Stimulated activated CD4-positive, alpha-beta T cell treated with anti-CD3 and anti-CD28 coated beads, Interleukin-1b, Interleukin-23, amount 100 ng/mL, for 1 hour (primary cell): ENCODE data around the gene LCN15.
"Not testable (repeated sequence)": the region's sequence is repeated elsewhere in the genome, so short reads cannot be mapped to it uniquely, and the experiment has no call there.

Source experiments
- DNase-seq, 2 donors: peaks; one replicate each; pipeline ENCODE4 v3.0.0-alpha.2; 2020; ENCODE audit warnings: low read depth in 2 of 2

Gene LCN15

DNA sequence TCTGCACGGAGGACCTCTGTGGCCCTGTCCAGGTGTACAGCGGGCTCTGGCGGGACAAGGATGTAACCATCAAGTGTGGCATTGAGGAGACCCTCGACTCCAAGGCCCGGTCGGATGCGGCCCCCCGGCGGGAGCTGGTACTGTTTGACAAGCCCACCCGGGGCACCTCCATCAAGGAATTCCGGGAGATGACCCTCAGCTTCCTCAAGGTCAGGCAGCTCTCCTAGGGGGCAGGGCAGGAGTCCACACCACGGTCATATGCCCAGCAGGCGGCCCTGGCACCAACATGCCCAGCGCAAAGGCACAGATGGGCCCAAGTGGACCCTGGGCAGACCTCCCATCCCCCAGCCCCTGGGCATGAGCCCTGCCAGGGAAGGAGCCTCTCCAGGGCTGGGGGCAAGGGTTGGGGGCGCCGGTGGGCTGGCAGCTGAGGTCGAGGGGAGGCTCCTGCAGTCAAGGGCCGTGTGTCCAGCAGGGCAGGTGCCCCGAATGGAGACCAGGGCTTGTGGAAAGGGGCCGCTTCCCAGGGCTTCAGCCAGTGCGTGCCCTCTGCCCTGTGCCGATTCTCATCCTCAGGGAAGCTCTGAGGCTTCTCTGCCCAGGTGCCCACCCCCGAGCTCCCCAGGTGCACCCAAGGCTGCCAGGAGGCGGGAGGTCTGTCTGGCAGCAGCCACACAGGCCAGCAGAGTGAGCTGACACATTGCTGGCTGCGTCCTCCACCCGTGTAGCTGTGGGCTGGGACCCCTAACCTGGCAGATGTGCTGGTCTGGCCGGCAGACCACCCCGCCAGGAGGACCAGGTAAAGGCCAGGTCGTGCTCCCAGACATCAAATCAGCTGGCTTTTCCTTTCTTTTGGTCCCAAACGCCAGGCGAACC lies 42.0 kb downstream of the LCN15 start:
- DNase-seq: no peak

DNA sequence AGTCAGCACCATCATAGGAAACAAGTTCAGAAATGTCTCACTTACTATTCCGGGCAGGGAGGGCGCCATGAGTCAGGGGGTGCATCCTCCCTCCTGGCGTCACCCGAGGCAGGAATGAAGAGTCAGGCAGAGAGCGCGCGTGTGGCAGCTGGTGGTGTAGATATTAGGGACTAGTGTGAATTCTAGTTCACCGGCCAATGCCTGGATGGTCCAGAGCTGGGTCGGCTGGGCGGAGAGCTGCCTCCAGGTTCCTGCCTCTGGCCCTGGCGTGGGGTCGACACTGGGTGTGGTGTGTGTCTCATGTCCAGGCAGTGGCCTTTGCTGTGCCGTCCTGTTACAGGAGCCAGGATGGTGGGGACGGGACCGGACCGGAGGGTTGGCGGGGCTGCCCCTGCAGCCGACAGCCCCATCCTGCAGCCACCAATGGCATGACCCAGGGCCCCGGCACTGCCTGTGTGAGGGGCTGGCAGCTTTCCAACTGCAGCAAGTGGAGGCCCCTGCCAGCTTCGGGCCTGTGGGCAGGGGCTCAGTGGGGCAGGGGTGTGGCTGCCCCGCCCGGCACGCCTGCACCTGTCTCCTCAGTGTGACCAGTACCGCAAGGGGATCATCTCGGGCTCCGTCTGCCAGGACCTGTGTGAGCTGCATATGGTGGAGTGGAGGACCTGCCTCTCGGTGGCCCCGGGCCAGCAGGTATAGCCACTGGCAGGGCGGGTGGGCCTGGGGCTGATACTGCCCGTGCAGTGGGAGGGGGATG lies 42.8 kb downstream of the LCN15 start:
- no peak for DNase-seq

DNA sequence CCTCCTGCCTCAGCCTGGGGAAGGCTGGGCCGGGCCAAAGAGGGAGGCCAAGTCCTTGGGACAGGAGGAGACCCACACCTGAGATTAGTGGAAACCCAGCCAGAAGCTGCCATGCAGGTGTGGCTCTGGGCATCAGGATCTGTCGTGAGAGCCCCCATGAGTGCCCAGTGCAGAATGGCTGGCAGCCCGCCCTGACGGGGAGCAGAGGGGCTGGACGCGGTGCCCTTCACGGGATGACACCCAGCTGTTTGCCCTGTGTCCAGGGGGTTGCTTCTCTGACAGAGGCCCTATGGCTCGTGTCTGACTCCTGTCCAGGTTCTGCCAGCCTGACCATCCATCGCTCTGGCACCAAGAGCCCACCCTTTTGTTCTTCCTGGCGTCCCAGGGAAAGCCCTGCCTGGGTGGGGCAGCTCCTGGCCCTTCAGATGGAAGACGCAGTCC lies 43.4 kb downstream of the LCN15 start:
- no peak for DNase-seq

DNA sequence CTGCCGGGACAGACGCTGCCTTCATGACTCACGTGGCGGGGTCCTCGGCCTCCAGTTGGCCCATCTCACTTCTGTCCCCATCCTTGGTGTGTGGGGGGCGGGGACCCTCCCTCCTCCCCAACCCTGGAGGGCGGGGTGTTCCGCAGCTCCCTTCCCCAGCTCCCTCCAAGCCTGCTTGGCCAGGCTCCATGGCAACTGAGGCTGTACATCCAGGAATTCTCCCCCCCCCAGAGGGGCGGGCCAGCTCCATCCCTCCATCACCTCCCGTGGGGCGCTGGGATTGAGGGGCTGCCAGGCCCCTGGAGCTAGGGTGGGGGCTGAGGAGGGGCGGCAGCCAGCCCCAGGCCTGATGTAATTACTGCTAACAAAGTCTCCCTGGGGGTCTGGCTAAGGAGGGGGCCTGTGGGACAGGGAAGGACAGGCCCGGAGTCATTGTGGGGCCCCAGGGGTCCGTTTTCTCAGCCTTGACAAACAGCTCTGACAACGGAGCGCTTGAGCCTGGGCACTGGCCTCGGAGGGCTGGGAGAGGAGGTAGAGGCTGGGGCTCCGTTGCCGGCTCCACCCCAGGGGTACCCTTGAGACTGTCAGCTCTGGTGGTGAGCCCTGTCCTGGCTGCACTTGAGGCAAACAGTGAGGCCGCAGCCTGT lies 43.9 kb downstream of the LCN15 start:
- DNase-seq: no peak

DNA sequence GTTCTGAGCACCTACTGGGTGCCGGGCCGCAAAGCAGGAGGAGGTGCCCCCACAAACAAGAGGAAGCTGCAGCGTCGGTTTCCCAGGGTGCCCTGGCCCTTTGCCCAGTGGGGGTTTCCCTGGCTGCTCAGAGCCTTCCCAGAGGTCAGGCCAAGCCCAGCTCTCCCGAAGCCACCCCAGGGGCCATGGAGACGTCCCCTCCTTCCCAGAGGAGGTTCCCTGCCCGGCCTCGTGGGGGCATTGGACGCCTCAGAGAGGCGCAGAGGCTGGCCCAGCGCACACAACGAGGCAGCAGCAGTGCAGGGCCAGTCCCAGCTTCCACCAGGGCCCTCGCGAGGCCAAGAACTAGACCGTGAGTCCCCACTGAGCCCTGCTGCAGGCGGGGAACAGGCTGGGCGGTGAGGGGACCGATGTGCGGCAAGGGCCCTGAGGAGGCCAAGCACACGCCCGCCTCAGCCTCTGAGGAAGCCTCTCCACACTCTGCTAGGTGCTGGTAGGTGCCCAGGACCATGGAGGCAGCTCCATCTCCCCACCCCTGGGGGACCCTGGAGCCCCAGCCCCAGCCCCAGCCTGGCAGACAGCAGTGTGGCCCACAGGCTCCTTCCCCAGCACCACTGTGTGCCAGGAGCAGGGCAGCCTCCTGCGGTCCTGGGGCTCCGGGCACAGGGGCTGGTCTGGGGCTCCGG lies 45.0 kb downstream of the LCN15 start:
- no peak for DNase-seq

DNA sequence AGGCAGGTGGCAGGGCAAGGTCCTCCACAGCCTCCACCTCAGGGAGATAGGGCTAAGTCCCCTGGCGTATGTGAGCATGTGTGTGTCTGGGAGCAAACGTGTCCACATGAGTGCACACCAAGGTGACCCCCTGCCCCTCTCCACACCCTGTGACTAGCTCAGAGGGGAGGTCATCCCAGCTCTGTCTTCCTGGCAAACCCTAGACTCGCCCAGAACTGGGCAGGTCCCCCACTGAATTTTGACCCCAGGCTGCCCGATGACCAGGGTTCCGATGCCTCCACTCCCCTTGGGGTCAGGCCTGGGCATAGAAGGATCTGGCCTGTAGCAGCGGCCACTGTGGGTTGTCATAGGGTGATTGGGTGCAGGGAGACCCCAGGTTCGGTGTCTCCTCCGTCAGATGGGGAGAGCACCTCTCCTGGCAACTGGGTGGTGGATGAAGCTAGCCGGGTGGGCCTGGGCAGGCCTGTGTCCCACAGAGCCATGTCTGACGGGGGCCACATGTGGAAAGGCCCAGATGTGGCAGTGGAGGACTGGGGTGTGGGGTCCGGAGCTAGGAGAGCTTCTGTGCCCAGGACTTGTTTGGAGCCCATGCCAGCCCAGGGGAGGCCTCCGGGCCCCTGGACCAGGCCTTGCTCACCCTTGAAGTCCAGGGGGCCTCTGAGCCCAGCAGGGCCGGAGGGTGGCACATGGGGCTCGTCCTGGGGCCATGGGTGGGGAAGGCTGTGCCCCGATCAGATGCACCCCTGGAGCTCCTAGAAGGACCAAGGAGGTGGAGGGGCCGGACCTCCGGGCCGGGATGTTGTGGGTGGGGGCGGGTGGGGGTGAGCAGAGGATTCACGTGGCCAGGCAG lies 45.7 kb downstream of the LCN15 start:
- DNase-seq: no peak

DNA sequence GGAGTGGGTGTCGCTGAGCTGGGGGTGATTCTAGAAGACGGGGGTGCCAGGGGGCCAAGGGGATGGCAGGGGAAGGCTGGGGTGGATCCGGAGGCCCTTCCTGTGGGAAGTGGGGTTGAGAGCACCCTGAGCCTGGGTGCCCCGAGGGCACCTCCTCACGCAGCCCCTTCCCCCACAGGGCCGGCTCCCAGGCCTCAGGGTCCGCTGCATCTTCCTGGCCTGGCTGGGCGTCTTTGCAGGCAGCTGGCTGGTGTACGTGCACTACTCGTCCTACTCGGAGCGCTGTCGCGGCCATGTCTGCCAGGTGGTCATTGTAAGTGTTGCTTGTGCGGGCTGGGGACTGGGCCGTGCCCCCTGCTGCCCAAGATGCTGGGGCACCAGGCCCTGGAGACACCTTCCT lies 46.9 kb downstream of the LCN15 start:
- no peak for DNase-seq

DNA sequence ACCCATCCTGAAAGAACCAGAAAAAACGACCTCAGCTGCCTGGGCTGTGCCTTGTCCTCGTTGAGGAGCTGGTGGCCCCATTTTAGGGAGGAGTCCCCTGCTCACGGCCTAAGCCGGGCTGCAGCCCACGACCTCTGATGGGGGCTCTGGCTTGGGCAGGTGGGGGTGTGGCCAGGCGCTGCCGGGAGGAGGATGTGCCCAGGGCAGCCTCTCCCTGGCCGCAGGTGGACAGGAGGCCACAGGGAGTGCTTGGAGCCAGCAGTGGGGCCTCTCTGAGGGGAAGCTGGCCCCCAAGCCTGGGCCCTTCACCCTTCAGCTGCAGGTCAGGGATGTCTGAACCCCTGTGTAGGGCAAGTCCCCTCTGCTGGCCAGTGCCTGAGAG lies 49.4 kb downstream of the LCN15 start:
- DNase-seq: no peak

DNA sequence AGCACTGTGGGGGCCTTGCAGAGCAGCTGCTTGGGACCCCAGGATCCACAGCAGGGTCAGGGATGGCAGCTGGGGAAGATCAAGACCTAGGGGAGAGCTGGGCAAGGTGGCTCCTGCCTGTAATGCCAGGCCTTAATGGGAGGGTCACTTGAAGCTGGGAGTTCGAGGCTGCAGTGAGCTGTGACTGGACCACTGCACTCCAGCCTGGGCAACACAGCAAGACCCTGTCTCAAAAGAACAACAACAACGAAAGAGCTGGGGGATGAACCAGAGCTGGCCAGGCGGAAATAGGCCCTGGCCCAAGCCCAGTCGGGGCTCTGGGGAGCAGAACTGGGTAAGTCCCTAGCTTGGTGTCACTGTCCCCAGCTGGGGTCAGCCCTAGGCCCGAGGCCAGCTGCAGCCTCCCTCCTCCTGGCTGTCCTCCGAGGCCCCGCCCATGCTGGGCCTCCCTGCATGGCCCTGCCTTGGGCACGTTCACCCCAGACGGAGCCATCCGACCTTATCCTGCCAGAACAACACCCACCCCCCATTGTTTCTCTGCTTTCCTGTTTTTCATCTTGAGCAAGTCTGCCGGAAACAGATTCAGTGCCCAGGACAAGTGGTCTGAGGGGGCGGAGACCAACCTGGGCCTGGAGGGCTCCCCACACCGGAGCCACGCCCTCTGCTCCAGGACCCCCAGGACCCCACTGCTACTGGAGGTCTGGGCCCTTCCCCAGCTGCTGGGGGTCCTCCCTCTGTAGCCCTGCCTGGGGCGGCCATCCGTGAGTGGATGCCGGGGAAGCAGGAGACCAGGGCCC lies 50.0 kb downstream of the LCN15 start:
- DNase-seq: no peak

DNA sequence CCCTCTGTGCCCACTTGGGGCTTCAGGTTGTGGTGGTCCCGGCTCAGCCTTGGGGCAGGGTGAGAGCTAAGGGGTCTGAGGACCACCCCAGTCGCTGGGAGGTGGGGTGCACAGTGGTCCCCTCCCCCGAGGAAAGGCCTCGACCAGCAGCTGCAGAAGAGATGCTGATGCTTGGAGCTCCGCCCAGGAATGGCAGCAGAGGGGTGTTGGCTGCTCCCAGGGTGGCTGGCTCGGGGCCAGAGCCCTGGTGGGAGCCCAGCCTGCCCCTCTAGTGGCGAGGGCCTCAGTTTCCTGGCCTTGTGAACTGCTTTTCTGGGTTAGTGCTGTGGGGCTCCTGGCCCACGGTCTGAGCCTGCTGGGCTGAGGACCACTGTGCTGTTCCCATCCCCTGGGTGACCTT lies 50.8 kb downstream of the LCN15 start:
- no peak for DNase-seq

DNA sequence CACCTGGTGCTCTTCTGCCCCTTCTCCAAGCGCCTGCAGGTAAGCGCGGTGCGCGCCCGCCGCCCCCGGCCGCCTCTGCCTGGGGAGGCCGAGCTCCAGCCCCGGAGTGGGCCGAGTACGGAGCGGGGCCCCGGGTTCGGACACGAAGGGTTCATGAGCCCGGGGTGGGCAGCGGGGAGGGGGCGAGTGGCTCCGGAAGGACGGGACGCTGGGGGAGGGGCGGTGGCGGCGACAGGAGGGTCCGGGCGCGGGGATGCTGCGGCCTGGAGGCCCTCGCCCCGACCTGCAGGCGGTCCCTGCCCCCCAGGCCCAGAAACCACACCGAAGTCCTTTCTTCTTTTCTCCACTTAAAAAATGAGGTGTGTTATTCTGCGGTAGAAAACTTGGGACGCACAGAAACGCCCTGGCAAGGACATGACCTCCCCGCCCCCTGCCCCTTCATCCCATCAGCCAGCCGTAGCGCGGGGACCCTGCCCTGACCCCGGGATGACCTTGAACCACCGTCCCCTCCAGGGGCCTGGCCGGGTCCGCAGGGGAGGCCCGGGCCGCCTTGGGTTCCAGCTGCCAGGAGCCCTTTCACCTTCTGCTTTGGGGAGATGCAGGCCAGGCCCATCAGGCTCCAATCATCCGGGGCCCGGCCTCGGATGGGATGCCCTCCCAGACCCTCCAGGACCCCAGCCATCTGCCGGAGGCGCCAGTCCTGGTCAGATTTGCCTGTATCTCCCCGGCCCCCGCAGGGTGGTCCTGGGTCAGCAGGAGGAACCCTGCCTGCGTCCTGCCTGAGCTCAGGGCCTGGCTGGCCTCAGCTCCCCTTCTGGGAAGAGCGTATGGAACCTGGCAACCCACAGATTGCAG lies 51.4 kb downstream of the LCN15 start:
- DNase-seq: no peak

DNA sequence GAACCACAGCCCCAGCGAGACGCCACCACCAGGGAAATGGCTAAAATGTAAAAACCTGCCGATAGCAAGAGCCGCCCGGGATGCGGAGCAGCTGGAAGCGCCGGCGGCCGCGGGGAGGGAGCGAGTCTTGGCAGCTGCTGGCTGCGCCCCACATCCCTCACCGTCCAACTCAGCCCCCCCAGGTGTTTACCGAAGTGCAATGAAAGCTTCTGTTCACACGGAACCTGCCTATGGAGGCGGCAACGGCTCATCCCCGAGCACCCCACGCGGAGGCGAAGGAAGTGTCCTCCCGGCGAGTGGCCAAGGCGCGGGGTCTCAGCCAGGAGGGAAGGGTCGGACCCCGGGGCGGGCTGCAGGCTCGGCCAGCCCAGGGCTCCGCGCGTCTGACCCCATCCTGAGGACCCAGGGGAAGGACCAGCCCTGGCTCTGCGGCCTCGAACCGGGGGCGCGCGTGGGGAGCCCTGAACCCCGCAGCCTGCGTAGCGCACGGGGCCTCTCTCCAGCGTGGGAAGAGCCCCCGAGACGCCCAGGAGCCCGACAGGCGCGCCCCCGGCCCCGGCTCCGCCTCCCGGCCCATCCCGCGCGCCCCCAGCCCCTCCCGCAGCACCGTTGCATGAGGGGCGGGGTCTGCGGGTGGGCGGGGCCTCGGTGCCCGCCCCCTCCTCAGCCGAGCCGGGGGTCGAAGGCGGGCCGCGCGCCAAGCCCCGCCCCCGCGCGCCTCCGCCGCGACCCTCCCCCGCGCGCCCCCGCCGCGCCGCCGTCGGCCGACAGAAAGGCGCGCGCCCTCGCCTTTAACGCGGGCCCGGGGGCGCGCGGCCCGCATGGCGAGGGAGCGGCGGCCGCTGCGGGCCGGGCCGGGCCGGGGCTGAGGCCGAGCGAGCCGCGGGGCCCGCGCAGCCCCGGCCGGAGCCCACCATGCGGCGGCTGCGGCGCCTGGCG lies 52.3 kb downstream of the LCN15 start, which contains the start of gene DIPK1B:
TSS of gene DIPK1B (plus strand) at position 822 of the 939 bp plus-strand sequence. CDS start at position 916, 94 bp downstream.
- DNase-seq: no peak

DNA sequence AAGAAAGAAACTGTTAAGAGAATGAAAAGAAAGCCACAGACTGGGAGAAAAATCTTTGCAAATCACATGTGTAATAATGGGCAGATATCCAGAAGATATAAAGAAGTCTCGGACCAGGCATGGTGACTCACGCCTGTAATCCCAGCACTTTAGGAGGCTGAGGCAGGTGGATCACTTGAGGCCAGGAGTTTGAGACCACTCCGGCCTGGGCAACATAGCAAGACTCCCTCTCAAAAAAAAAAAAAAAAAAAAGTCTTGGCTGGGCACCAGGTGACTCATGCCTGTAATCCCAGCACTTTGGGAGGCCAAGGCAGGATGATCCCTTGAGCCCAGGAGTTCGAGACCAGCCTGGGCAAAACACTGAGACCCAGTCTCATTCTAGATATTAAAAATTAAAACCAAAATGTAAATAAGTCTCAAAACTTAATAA lies 53.1 kb downstream of the LCN15 start:
- DNase-seq: not testable (repeated sequence)

DNA sequence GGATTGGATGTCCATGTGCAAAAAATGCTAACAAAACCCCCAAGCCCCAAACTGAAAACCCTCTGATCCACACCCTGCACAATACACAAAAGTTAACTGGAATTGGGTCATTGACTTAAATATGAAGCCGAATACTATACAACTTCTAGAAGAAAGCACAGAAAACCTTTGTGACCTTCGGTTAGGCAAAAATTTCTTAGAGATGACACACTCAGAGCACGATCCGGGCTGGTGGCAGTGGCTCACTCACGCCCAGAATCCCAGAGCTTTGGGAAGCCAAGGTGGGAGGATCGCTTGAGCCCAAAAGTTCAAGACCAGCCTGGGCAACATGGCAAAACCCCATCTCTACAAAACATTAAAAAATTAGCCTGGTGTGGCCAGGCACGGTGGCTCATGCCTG lies 53.8 kb downstream of the LCN15 start:
- DNase-seq: no peak
